GM23248 (cell line): ENCODE results near the gene ALPL. TPM values are rescaled to one million over a fixed set of nuclear protein-coding genes. Genes with fewer than 3 reads are reported as not detected.

ENCODE experiments used
- DNase-seq: peaks from one replicate; pipeline ENCODE4 v3.0.0-alpha.2; 2015
- H2AFZ ChIP-seq: fragments of 200-600 bp; sonication (generic); 2 replicates; pipeline ENCODE4 v1.6.1; 2016; ENCODE audit warnings: antibody characterized with exemption
- H3F3A ChIP-seq: fragments of 200-600 bp; sonication (generic); 2 replicates; pipeline ENCODE4 v1.6.1; 2016; ENCODE audit warnings: mild to moderate bottlenecking, antibody characterized with exemption, mixed run types; ENCODE audit not compliant: insufficient read depth
- H3K27ac ChIP-seq: fragments of 200-600 bp; sonication (generic); 2 replicates; pipeline ENCODE4 v1.5.1; 2016; ENCODE audit warnings: mild to moderate bottlenecking
- H3K27me3 ChIP-seq: fragments of 200-600 bp; sonication (generic); replicated peaks from 2 replicates; pipeline ENCODE4 v1.6.1; 2016; ENCODE audit warnings: mild to moderate bottlenecking; ENCODE audit not compliant: insufficient read depth
- H3K36me3 ChIP-seq: fragments of 200-600 bp; sonication (generic); 2 replicates; pipeline ENCODE4 v1.6.1; 2016; ENCODE audit warnings: low read depth, mild to moderate bottlenecking
- H3K4me1 ChIP-seq: fragments of 200-600 bp; sonication (generic); 2 replicates; pipeline ENCODE4 v1.6.1; 2016; ENCODE audit warnings: mild to moderate bottlenecking; ENCODE audit not compliant: insufficient read depth
- H3K4me2 ChIP-seq: fragments of 200-600 bp; sonication (generic); one replicate; pipeline ENCODE4 v1.6.1; 2016; ENCODE audit warnings: mild to moderate bottlenecking; ENCODE audit not compliant: unreplicated experiment
- H3K4me3 ChIP-seq: fragments of 200-600 bp; sonication (generic); 2 replicates; pipeline ENCODE4 v1.5.1; 2016; ENCODE audit warnings: mild to moderate bottlenecking
- H3K79me2 ChIP-seq: fragments of 200-600 bp; sonication (generic); 2 replicates; pipeline ENCODE4 v1.6.1; 2016; ENCODE audit warnings: mild to moderate bottlenecking; ENCODE audit not compliant: insufficient read depth
- H3K9ac ChIP-seq: fragments of 200-600 bp; sonication (generic); 2 replicates; pipeline ENCODE4 v1.6.1; 2016; ENCODE audit warnings: mild to moderate bottlenecking
- H3K9me2 ChIP-seq: fragments of 200-600 bp; sonication (generic); 2 replicates; pipeline ENCODE4 v1.6.1; 2016; ENCODE audit warnings: mixed run types, mild to moderate bottlenecking, moderate library complexity; ENCODE audit not compliant: insufficient read depth
- H3K9me3 ChIP-seq: fragments of 200-600 bp; sonication (generic); one replicate; pipeline ENCODE4 v1.6.1; 2017; ENCODE audit warnings: low read depth
- H4K20me1 ChIP-seq: fragments of 200-600 bp; sonication (generic); 2 replicates; pipeline ENCODE4 v1.6.0; 2016; ENCODE audit not compliant: insufficient read depth
- EZH2 ChIP-seq: fragments of 200-600 bp; sonication (generic); IDR thresholded peaks from 2 replicates; pipeline ENCODE4 v1.6.1; 2018; ENCODE audit warnings: antibody characterized with exemption, mild to moderate bottlenecking; ENCODE audit not compliant: insufficient read depth, poor library complexity, severe bottlenecking
- EZH2phosphoT487 ChIP-seq: fragments of 200-600 bp; sonication (generic); IDR thresholded peaks from 2 replicates; pipeline ENCODE4 v1.6.1; 2018; ENCODE audit warnings: antibody characterized with exemption, moderate library complexity, mild to moderate bottlenecking, low read depth; ENCODE audit not compliant: insufficient read depth
- WGBS, 2 experiments: methylation state at CpG; one replicate each; pipeline ENCODE4 v1.1.6; 2015 to 2017; ENCODE audit warnings: low lambda C conversion rate in 2 of 2, low coverage in 1 of 2; ENCODE audit errors: missing lambda C conversion rate in 2 of 2; 5-methylcytosine and 5-hydroxymethylcytosine counted together
- in situ Hi-C: fragments of 300-500 bp; cut with MboI; formaldehyde crosslinking; loops from 2 replicates; pipeline ENCODE4 v1.15.0; 2020
- polyA plus RNA-seq: library from polyadenylated mRNA; unstranded; fragments of >200 nt; fragmentation: Nextera tagmentation; extraction: Ambion mirVana; gene quantifications from 2 replicates; pipeline ENCODE4 v1.2.1, GENCODE V29; 2016
- total RNA-seq: library from RNA; depleted of rRNA; stranded (reverse); fragments of >200 nt; shearing (Covaris generic); gene quantifications from 2 replicates; pipeline ENCODE4 v1.2.3, GENCODE V29; 2014

ALPL gene
- total and polyA plus RNA-seq, 2 experiments from 2014 or later, result 0.95 TPM; not detected in 1

DNA sequence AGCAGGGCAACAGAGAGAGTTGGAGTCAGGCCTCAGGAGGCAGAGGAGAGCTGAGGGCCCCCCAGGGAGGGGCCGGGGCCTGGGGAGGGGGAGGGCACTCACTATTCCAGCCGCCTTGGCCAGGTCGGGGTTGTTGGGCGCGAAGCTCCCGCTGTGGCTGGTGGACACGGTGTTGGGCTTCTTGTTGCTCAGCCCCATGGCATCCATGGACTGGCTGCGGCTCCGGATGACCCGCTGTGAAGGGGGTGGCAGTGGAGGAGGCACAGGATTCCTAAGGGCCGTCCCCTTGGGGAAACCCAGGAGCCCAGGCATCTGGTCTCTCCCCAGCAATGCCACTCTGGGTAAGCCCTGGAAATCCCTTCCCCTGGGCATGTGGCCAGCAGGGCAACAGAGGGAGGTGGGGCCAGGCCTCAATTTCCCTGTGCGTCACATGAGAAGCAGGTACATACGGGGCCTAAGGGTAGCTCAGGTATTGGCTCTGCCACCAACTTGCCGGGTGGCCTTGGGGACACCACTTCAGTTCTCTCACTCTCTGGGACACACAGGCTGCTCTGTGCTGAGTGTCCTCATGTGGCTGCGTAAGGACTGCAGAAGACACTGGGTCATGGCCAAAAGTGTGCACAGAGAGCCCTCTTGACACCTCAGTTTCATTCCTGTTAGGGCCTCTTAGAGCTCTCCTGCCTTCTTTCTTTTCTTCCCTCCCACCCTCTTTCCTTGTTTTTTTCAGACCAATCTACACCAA is 96.9 kb downstream of the ALPL start:
- TF ChIP-seq EZH2 (no peak), EZH2phosphoT487 (no peak)
- no peak overlapping the region for H3K9ac ChIP-seq
- no peak overlapping the region for H3K4me2 ChIP-seq
- H3K36me3 ChIP-seq, result no peaks in the 10 kb centered on the region
- H3K9me3 ChIP-seq, result no peaks in the 10 kb centered on the region
- H3K4me1 ChIP-seq, result no peaks in the 10 kb centered on the region
- H3K27me3 ChIP-seq, result no peaks in the 10 kb centered on the region
- WGBS, 2 experiments, result 73 to 89% methylated on average over 9 to 14 of the region's 15 CpGs
- H3K79me2 ChIP-seq, result no peaks in the 10 kb centered on the region
- no peak for DNase-seq
- no peak overlapping the region for H3K4me3 ChIP-seq
- no peaks in the 10 kb centered on the region for H3F3A ChIP-seq
- in situ Hi-C loops, result no loop called here
- H3K9me2 ChIP-seq, result no peaks in the 10 kb centered on the region
- no peaks in the 10 kb centered on the region for H4K20me1 ChIP-seq
- H3K27ac ChIP-seq, result no peak overlapping the region
- no peak overlapping the region for H2AFZ ChIP-seq

DNA sequence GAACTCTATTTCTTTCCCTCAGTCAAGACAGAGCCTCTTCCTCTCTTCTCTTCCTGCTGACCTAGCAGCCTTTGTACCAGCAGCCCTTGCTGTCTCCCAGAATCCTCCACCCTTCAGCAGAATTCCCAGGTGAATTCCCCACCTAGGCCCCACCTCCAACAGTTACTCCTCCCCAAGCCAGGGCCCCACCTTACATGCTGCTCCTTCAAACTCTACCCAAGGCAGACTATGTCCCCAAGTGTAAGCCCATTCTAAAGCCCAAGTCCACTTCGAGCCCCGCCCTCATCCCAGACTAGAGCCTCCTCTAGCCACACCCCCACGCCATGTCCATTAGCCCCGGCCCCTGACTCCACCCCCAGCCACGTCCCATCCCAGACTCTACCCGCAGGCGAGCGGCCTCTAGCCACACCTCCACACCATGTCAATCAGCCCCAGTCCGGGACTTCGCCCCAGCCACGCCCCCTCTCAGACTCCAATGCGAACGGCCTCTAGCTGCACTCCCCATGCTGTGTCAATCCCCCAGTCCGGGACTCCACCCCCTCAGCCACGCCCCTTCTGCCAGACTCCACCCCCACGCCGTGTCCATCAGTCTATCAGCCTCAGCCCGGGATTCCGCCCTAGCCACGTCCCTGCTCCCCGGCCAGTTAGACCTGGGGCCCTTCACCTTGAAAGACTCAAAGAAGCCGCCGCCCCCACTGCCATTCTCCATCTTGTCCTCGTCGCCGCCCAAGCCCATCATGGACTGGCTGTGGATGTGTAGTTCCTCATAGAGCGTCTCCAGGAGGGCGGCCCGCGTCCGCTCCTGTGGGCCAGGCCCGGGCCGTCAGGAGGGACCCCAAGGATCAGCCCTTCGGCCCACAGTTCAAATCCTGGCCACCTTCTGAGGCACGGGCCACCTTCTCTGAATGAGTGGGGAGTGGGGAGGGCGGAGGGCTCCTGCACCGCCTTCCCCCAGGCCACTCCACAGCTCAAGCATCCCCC is 98.6 kb downstream of the ALPL start:
- H3K79me2 ChIP-seq, result no peaks in the 10 kb centered on the region
- WGBS, 2 experiments, result 43 to 44% methylated on average over 33 to 37 of the region's 37 CpGs
- in situ Hi-C loops, result no loop called here
- no peaks in the 10 kb centered on the region for H3K36me3 ChIP-seq
- H3K27ac ChIP-seq, result no peak overlapping the region
- no peaks in the 10 kb centered on the region for H3K9me2 ChIP-seq
- H3K4me2 ChIP-seq, result no peak overlapping the region
- no peaks in the 10 kb centered on the region for H3K4me1 ChIP-seq
- H3K9me3 ChIP-seq, result no peaks in the 10 kb centered on the region
- peak; percentile 57 for DNase-seq
- H3K9ac ChIP-seq, result no peak overlapping the region
- no peaks in the 10 kb centered on the region for H3F3A ChIP-seq
- H3K27me3 ChIP-seq, result no peaks in the 10 kb centered on the region
- TF ChIP-seq EZH2 (no peak), EZH2phosphoT487 (no peak)
- H3K4me3 ChIP-seq, result no peak overlapping the region
- no peak overlapping the region for H2AFZ ChIP-seq
- no peaks in the 10 kb centered on the region for H4K20me1 ChIP-seq

DNA sequence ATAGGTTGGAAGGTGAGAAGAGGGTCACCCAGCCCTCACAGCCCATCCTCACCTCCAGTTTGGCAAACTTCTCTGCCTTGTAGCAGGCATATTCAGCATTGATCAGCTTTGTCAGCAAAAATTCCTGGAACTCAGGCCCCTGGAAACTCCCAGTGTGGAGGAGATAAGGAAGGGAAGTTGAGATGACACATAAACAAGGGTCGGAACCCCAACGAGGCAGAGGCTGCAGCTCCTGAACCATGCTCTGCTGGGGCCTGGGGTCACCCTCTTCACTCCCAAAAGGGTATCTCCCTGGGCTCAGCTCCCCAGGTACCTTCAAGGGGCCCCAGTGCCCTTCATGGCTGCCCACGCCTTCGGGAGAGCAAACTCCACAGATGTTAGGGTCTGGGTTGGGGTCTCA is 99.6 kb downstream of the ALPL start:
- Histone ChIP-seq H3F3A (no peaks in the 10 kb centered on the region), H3K4me3 (no peak overlapping the region), H2AFZ (no peak overlapping the region), H3K4me2 (no peak overlapping the region), H3K9me2 (no peaks in the 10 kb centered on the region), H3K9ac (no peak overlapping the region), H3K27ac (no peak overlapping the region), H3K27me3 (no peaks in the 10 kb centered on the region), H3K36me3 (no peaks in the 10 kb centered on the region), H3K79me2 (no peaks in the 10 kb centered on the region), H3K4me1 (no peaks in the 10 kb centered on the region), H4K20me1 (no peaks in the 10 kb centered on the region), H3K9me3 (no peaks in the 10 kb centered on the region)
- WGBS, 2 experiments, result 76 to 84% methylated on average over 4 of the region's 4 CpGs
- no peak for DNase-seq
- in situ Hi-C loops, result no loop called here
- TF ChIP-seq EZH2, result no peak

DNA sequence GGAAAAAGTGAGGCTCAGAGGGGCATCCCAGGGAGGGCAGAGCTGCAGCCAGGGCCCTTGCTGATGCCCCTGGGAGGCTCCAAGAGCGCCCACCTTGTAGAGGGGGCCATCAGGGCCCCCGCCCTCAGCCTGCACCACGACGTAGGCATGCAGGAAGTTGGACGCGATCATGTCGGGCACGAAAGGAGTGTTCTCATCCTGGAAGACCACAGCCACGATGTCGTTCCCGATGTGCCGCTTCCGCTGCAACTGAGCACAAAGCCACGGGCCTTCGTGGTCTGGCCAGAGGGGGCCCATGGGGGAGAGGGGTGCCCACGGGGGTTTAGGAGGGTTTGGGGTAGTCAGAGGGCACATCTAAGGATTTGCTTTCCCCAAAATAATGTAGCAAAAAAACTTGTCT is 100.8 kb downstream of the ALPL start:
- H3K9me2 ChIP-seq, result no peaks in the 10 kb centered on the region
- H2AFZ ChIP-seq, result no peak overlapping the region
- no peaks in the 10 kb centered on the region for H3K9me3 ChIP-seq
- no peaks in the 10 kb centered on the region for H3K36me3 ChIP-seq
- no peak overlapping the region for H3K27ac ChIP-seq
- no peaks in the 10 kb centered on the region; the same call in 1 of the 2 replicates for H3K27me3 ChIP-seq
- no peaks in the 10 kb centered on the region for H3K4me1 ChIP-seq
- in situ Hi-C loops, result no loop called here
- no peaks in the 10 kb centered on the region for H4K20me1 ChIP-seq
- 71 to 80% methylated on average over 15 to 16 of the region's 16 CpGs for WGBS, 2 experiments
- no peak overlapping the region for H3K4me3 ChIP-seq
- DNase-seq, result no peak
- H3F3A ChIP-seq, result no peaks in the 10 kb centered on the region
- no peaks in the 10 kb centered on the region for H3K79me2 ChIP-seq
- no peak overlapping the region for H3K4me2 ChIP-seq
- TF ChIP-seq EZH2 (no peak), EZH2phosphoT487 (no peak)
- no peak overlapping the region for H3K9ac ChIP-seq
